Putamen (tissue), 1 donor: ENCODE measurements around the gene TAS2R3.

ENCODE experiments used
- DNase-seq: peaks from one replicate; pipeline ENCODE4 v3.0.0-alpha.2; 2016; ENCODE audit warnings: low spot score

TAS2R3 gene

DNA sequence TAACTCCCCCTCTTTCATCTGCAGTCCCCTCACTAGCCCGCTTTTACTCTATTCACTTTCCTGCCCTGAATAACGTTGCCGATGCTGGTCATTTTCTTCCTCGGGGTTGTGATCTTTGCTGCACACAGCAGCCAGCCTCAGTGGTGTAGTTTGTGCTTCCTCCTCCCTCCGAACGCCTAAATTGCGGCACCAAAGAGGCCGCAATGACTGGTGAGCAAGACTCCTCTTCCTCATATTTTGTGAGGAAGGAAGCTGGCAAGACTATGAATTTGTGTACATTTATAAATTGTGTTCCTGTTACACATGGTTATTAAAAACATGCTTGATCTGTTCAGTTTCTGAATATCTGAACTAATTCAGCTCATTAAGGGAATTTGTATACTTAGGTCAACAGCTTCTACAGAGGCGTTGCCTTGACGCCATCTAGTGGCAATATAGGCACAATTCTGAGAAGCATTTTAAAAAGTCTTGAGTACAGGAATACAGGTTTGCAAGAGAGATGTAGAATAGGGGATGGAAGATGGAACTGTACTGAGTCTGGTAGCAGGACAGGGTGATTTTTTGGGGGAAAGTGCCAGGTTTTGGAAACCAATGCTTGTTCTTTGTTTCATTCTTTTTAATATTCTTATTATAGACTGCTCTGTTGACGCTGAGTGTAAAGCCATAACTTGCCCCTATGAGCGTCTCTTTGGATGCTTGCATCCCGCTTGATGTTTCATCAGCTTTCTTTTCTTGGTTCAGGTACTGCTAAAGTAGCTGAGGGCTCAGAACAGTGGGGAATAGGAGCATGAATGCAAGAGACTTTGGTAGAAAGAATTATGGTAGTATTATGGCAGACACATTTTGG lies 22.0 kb downstream of the TAS2R3 start:
- DNase-seq, result peak; percentile 43

DNA sequence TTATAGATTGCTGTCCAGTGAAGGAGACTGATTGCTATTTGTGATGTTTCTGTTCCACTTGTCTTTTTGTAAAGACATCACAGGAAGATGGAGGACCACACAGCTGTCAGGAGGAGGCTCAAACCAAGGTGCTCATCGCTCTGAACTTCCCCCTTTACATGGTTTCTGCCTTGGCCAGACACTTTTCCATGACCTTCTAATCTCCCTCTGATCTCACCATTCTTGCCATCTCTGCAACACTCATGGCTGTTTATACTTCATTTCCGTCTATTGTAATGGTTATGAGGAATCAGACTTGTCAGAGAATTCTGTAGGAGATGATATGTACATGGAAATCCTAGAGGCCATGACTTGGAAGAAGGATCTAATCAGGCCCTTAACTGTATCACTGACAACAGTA lies 24.4 kb downstream of the TAS2R3 start:
- DNase-seq, result no peak

DNA sequence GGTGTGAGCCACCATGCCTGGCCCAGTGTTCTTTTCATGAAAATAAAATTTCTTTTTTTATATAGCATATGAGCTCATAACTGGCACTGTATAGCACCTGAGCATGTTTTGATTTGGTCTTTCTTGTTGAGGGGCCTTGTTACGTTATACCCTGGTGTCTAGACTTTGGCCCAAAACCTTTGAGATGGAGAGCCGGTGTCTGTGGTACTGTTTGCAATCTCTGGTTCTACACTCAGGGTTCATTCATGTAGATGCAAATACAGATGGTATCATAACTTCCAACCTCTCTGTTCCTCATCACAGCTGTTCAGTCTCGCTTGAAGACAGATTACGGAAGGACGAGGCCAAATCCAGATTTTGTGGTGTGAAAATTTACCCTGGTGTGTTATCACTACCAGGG lies 26.0 kb downstream of the TAS2R3 start, which contains the start of gene TAS2R5:
Gene TAS2R5 (plus strand): TSS at position 301 of the 400 bp plus-strand sequence. CDS start 145 bp downstream, outside the sequence.
- DNase-seq, result no peak

GRCh38 chr7:141792526-141792925 lies 28.6 kb downstream of the TAS2R3 start:
- no peak for DNase-seq
